GM23248 (cell line): ENCODE results near the gene NCOA1.

Experiments used
- EZH2 ChIP-seq: fragments of 200-600 bp; sonication (generic); IDR thresholded peaks from 2 replicates; pipeline ENCODE4 v1.6.1; 2018; ENCODE audit warnings: antibody characterized with exemption, mild to moderate bottlenecking; ENCODE audit not compliant: insufficient read depth, poor library complexity, severe bottlenecking
- EZH2phosphoT487 ChIP-seq: fragments of 200-600 bp; sonication (generic); IDR thresholded peaks from 2 replicates; pipeline ENCODE4 v1.6.1; 2018; ENCODE audit warnings: antibody characterized with exemption, moderate library complexity, mild to moderate bottlenecking, low read depth; ENCODE audit not compliant: insufficient read depth

- TF ChIP-seq EZH2 (no peak), EZH2phosphoT487 (no peak)
These were observed 125.6 kb downstream of the NCOA1 start for GRCh38 chr2:24616616-24617015.
